K562 (cell line): ENCODE data around the gene CD46. TPM values are rescaled to one million over a fixed set of nuclear protein-coding genes. Genes with fewer than 3 reads are reported as not detected.
A peak's percentile ranks its signal among the peaks of the same experiment; 100 is the strongest.

ENCODE experiments used
- ARID1B ChIP-seq: fragments of 450-650 bp; IDR thresholded peaks from 2 replicates; pipeline ENCODE4 v1.6.1; 2016; ENCODE audit warnings: antibody characterized with exemption, mild to moderate bottlenecking, inconsistent platforms
- BCLAF1 ChIP-seq, 2 experiments: fragments of 450-650 bp in 1 of 2; IDR thresholded peaks; 2 replicates each; pipeline ENCODE4 v1.6.1; 2011 to 2017; ENCODE audit warnings: low read depth in 2 of 2, antibody characterized with exemption in 1 of 2, borderline replicate concordance in 1 of 2, low read length in 1 of 2, mild to moderate bottlenecking in 1 of 2, mixed read lengths in 1 of 2; ENCODE audit not compliant: control insufficient read depth in 1 of 2
- BDP1 ChIP-seq: IDR thresholded peaks from 3 replicates; pipeline ENCODE4 v1.6.1; 2011; ENCODE audit not compliant: insufficient read length, insufficient read depth
- HIVEP1 ChIP-seq: fragments of 250-450 bp; sonication (Bioruptor Pico); IDR thresholded peaks from 2 replicates; pipeline ENCODE4 v1.4.0; 2020; ENCODE audit warnings: mild to moderate bottlenecking
- HNRNPK ChIP-seq: fragments of 200-400 bp; formaldehyde crosslinking; IDR thresholded peaks from one replicate; pipeline ENCODE4 v1.6.1; 2018; ENCODE audit warnings: mild to moderate bottlenecking, low read depth, low read length; ENCODE audit not compliant: poor library complexity, severe bottlenecking
- JUND ChIP-seq, 2 experiments: IDR thresholded peaks; 2 replicates in 1 of 2; 3 replicates in 1 of 2; pipeline ENCODE4 v1.6.1; 2011; ENCODE audit warnings: borderline replicate concordance in 2 of 2, low read depth in 2 of 2, low read length in 2 of 2, improper control_type of control experiment in 1 of 2, missing biosample characterization in 1 of 2, missing genetic modification characterization in 1 of 2, missing genetic modification reagents in 1 of 2
- MEIS2 ChIP-seq: fragments of 450-650 bp; IDR thresholded peaks from 2 replicates; pipeline ENCODE4 v1.6.1; 2014; ENCODE audit warnings: mild to moderate bottlenecking; ENCODE audit not compliant: partially characterized antibody
- RBM25 ChIP-seq: fragments of 200-400 bp; formaldehyde crosslinking; IDR thresholded peaks from 2 replicates; pipeline ENCODE4 v1.6.1; 2018; ENCODE audit warnings: low read length, low read depth, moderate library complexity; ENCODE audit not compliant: severe bottlenecking
- SP1 ChIP-seq: sonication (generic); formaldehyde crosslinking; IDR thresholded peaks from 2 replicates; pipeline ENCODE4 v1.8.1; 2022; ENCODE audit warnings: mild to moderate bottlenecking, missing genetic modification reagents
- TRIM28 ChIP-seq: fragments of 450-650 bp; IDR thresholded peaks from 2 replicates; pipeline ENCODE4 v1.6.1; 2017
- ZNF668 ChIP-seq: fragments of 250-450 bp; sonication (Bioruptor Pico); IDR thresholded peaks from 2 replicates; pipeline ENCODE4 v1.8.0; 2022; ENCODE audit warnings: mild to moderate bottlenecking, inconsistent platforms
- ZNF778 ChIP-seq: fragments of 450-650 bp; formaldehyde crosslinking; IDR thresholded peaks from 2 replicates; pipeline ENCODE4 v1.4.0; 2020; ENCODE audit warnings: mild to moderate bottlenecking, moderate library complexity
- ZNF785 ChIP-seq: fragments of 250-450 bp; sonication (Bioruptor Pico); IDR thresholded peaks from 2 replicates; pipeline ENCODE4 v1.4.0; 2020; ENCODE audit warnings: mild to moderate bottlenecking
- polyA plus RNA-seq, 8 experiments: library from polyadenylated mRNA; depleted of rRNA in 4 of 8; stranded (reverse) in 5 of 8; unstranded in 3 of 8; fragments of >200 nt; fragmentation: Nextera tagmentation in 2 of 8; fragmentation: Illumina TruSeq in 1 of 8; extraction: Ambion mirVana in 2 of 8; extraction: Trizol in 1 of 8; gene quantifications; 2 replicates each; pipeline versions ENCODE4 v1.2.1 to v1.2.3, GENCODE V29; 2011 to 2014; ENCODE audit warnings: inconsistent platforms in 1 of 8, missing spikeins in 1 of 8
- total RNA-seq, 7 experiments: library from RNA; depleted of rRNA in 6 of 7; stranded (reverse); fragments of >200 nt in 6 of 7; fragmentation: Illumina TruSeq in 2 of 7; extraction: Trizol in 2 of 7; gene quantifications; 2 replicates each; pipeline versions ENCODE4 v1.2.1 to v1.2.3, GENCODE V29; 2011 to 2021; ENCODE audit warnings: low replicate concordance in 1 of 7
- TF ChIP-seq, protein P1 (sequence below), 2 experiments: IDR thresholded peaks; 2 replicates each; pipeline ENCODE4 v1.6.1; 2011; ENCODE audit warnings: borderline replicate concordance in 1 of 2, control low read depth in 1 of 2, low read depth in 1 of 2, low read length in 1 of 2, mild to moderate bottlenecking in 1 of 2, mixed read lengths in 1 of 2, moderate library complexity in 1 of 2; ENCODE audit not compliant: insufficient read depth in 1 of 2, insufficient read length in 1 of 2, poor library complexity in 1 of 2, severe bottlenecking in 1 of 2; ENCODE audit errors: extremely low read depth in 1 of 2
- TF ChIP-seq, protein P2 (sequence below), 2 experiments: fragments of 450-650 bp in 1 of 2; sonication (generic) in 1 of 2; formaldehyde crosslinking in 1 of 2; IDR thresholded peaks in 1 of 2; conservative IDR thresholded peaks in 1 of 2; 2 replicates each; pipeline versions ENCODE4 v1.6.1 to v1.8.1; 2016 to 2023; ENCODE audit warnings: mild to moderate bottlenecking in 2 of 2, moderate library complexity in 2 of 2, inconsistent platforms in 1 of 2, missing genetic modification reagents in 1 of 2
- TF ChIP-seq, protein P3 (sequence below): fragments of 450-650 bp; conservative IDR thresholded peaks from 2 replicates; pipeline ENCODE4 v1.6.1; 2016; ENCODE audit warnings: missing genetic modification characterization, low read depth, mild to moderate bottlenecking, missing compliant biosample characterization, moderate library complexity
- TF ChIP-seq, protein P4 (sequence below): fragments of 450-650 bp; IDR thresholded peaks from 2 replicates; pipeline ENCODE4 v1.6.1; 2016

The CD46 gene
- total and polyA plus RNA-seq, 9 of the 15 experiments (the other 6 are each of a cell fraction or from before 2014, with no cell fraction given) = 87.9 to 374 (median 156) TPM

GRCh38 chr1:207797229-207797973, 45.5 kb downstream of the CD46 start (continued):
- TF ChIP-seq, protein P1, sequence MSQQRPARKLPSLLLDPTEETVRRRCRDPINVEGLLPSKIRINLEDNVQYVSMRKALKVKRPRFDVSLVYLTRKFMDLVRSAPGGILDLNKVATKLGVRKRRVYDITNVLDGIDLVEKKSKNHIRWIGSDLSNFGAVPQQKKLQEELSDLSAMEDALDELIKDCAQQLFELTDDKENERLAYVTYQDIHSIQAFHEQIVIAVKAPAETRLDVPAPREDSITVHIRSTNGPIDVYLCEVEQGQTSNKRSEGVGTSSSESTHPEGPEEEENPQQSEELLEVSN (IDR thresholded peaks at IDR 0.05; ENCODE audit: borderline replicate concordance in 1 of 2, extremely low read depth in 1 of 2, insufficient read depth in 1 of 2, insufficient read length in 1 of 2, low read depth in 1 of 2, low read length in 1 of 2, poor library complexity in 1 of 2, severe bottlenecking in 1 of 2) = no peak
- TF ChIP-seq MEIS2 (no peak), ZNF778 (CRISPR knock-in tag) (no peak), HNRNPK (no peak), TRIM28 (no peak), BDP1 (no peak), HIVEP1 (no peak), ARID1B (peak; percentile 29; the same call in 1 of the 2 replicates), JUND (IDR thresholded peaks at IDR 0.05; ENCODE audit: borderline replicate concordance, low read depth, low read length) (peak; percentile 90), JUND (tag; IDR thresholded peaks at IDR 0.05; ENCODE audit: borderline replicate concordance, low read depth, low read length) (peak; percentile 93), ZNF785 (CRISPR knock-in tag) (no peak), SP1 (CRISPR knock-in tag) (no peak), BCLAF1 (IDR thresholded peaks at IDR 0.05; ENCODE audit: borderline replicate concordance in 1 of 2, control insufficient read depth in 1 of 2, low read depth in 2 of 2, low read length in 1 of 2) (0 out of 4 replicates have a peak, but pooled peaks of 1 of the 2 experiments have one; percentile 15), ZNF668 (CRISPR knock-in tag) (no peak), RBM25 (no peak)
- TF ChIP-seq, protein P2, sequence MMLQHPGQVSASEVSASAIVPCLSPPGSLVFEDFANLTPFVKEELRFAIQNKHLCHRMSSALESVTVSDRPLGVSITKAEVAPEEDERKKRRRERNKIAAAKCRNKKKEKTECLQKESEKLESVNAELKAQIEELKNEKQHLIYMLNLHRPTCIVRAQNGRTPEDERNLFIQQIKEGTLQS (IDR thresholded peaks at IDR 0.05) = peak; percentile 87
- TF ChIP-seq, protein P2 (CRISPR knock-in tag; conservative IDR thresholded peaks at IDR 0.05) = peak; percentile 69; the same call in 1 of the 2 replicates
- TF ChIP-seq, protein P3, sequence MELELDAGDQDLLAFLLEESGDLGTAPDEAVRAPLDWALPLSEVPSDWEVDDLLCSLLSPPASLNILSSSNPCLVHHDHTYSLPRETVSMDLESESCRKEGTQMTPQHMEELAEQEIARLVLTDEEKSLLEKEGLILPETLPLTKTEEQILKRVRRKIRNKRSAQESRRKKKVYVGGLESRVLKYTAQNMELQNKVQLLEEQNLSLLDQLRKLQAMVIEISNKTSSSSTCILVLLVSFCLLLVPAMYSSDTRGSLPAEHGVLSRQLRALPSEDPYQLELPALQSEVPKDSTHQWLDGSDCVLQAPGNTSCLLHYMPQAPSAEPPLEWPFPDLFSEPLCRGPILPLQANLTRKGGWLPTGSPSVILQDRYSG (tag) = no peak
- TF ChIP-seq, protein P4, sequence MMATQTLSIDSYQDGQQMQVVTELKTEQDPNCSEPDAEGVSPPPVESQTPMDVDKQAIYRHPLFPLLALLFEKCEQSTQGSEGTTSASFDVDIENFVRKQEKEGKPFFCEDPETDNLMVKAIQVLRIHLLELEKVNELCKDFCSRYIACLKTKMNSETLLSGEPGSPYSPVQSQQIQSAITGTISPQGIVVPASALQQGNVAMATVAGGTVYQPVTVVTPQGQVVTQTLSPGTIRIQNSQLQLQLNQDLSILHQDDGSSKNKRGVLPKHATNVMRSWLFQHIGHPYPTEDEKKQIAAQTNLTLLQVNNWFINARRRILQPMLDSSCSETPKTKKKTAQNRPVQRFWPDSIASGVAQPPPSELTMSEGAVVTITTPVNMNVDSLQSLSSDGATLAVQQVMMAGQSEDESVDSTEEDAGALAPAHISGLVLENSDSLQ = peak; percentile 51
